OCI-LY1 (cell line): ENCODE measurements around the gene BRD1.

Source experiments
- H2AFZ ChIP-seq: fragments of 200-600 bp; sonication (generic), shearing (Covaris generic); 2 replicates; pipeline ENCODE4 v1.6.0; 2014; ENCODE audit warnings: antibody characterized with exemption, mild to moderate bottlenecking, low read length
- H3F3A ChIP-seq: fragments of 200-600 bp; sonication (generic), shearing (Covaris generic); 2 replicates; pipeline ENCODE4 v1.6.0; 2014; ENCODE audit warnings: mild to moderate bottlenecking, antibody characterized with exemption, low read length, moderate library complexity; ENCODE audit not compliant: insufficient read depth
- H3K27ac ChIP-seq: fragments of 200-600 bp; sonication (generic); 2 replicates; pipeline ENCODE4 v1.5.1; 2014; ENCODE audit warnings: low read length, mixed run types, mild to moderate bottlenecking, low read depth; ENCODE audit not compliant: poor library complexity, severe bottlenecking
- H3K27me3 ChIP-seq: fragments of 200-600 bp; sonication (generic); 2 replicates; pipeline ENCODE4 v1.6.0; 2014; ENCODE audit warnings: antibody characterized with exemption, mild to moderate bottlenecking, low read length, moderate library complexity; ENCODE audit not compliant: insufficient read depth
- H3K36me3 ChIP-seq: fragments of 200-600 bp; sonication (generic); 2 replicates; pipeline ENCODE4 v1.6.1; 2014; ENCODE audit warnings: mild to moderate bottlenecking, antibody characterized with exemption, low read length, moderate library complexity, mixed read lengths; ENCODE audit not compliant: insufficient read depth
- H3K4me1 ChIP-seq: fragments of 200-600 bp; sonication (generic); 2 replicates; pipeline ENCODE4 v1.5.1; 2014; ENCODE audit warnings: mild to moderate bottlenecking, low read length, moderate library complexity; ENCODE audit not compliant: insufficient read depth, severe bottlenecking
- H3K4me2 ChIP-seq: fragments of 200-600 bp; sonication (generic), shearing (Covaris generic); 2 replicates; pipeline ENCODE4 v1.6.1; 2014; ENCODE audit warnings: low read length
- H3K4me3 ChIP-seq: fragments of 200-600 bp; sonication (generic); 2 replicates; pipeline ENCODE4 v1.5.1; 2014; ENCODE audit warnings: low read length, low read depth, mild to moderate bottlenecking, mixed read lengths; ENCODE audit not compliant: poor library complexity, severe bottlenecking
- H3K79me2 ChIP-seq: fragments of 200-600 bp; shearing (Covaris generic); 2 replicates; pipeline ENCODE4 v1.6.1; 2016; ENCODE audit warnings: mixed run types, low read length, mixed read lengths; ENCODE audit not compliant: insufficient read depth
- H3K9ac ChIP-seq: fragments of 200-600 bp; sonication (generic), shearing (Covaris generic); 2 replicates; pipeline ENCODE4 v1.6.1; 2014; ENCODE audit warnings: mild to moderate bottlenecking, low read length, mixed read lengths
- H3K9me2 ChIP-seq: fragments of 200-600 bp; sonication (generic), shearing (Covaris generic); 2 replicates; pipeline ENCODE4 v1.6.1; 2014; ENCODE audit warnings: low read depth, mild to moderate bottlenecking, low read length, mixed read lengths
- H3K9me3 ChIP-seq: fragments of 200-600 bp; shearing (Covaris generic); 2 replicates; pipeline ENCODE4 v1.6.1; 2014; ENCODE audit warnings: low read length, mixed read lengths
- H4K20me1 ChIP-seq: fragments of 200-600 bp; sonication (generic), shearing (Covaris generic); 2 replicates; pipeline ENCODE4 v1.6.0; 2016; ENCODE audit warnings: mild to moderate bottlenecking, low read length; ENCODE audit not compliant: insufficient read depth
- EZH2 ChIP-seq: fragments of 200-600 bp; sonication (generic), shearing (Covaris generic); IDR thresholded peaks from 2 replicates; pipeline ENCODE4 v1.8.0; 2017; ENCODE audit warnings: borderline replicate concordance, mixed run types, mild to moderate bottlenecking, antibody characterized with exemption, low read length, moderate library complexity, mixed read lengths
- TF ChIP-seq, protein P1 (sequence below): fragments of 200-600 bp; sonication (generic), shearing (Covaris generic); IDR thresholded peaks from 2 replicates; pipeline ENCODE4 v1.5.1; 2017; ENCODE audit warnings: mild to moderate bottlenecking, antibody characterized with exemption, low read length, moderate library complexity, mixed read lengths

BRD1 gene

DNA sequence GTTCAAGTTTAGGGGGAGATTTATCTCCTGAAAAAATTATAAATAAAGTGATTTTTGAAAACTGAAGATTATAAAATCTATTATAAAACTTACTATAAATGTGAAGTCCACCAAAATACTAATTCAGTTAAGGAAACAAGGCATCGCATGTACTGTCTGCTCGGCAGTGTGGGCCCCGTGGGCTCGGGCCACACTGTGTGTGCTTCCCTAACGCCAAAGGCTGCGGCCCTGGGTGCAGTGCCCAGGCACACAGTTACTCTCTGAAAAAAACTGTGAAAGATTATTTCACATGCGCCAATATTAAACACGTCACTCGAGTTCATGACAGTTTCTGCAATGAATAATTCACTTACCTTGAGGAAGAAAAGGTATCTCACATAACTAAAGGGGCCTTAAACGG is 39.8 kb downstream of the BRD1 start:
- H2AFZ ChIP-seq, result no peak overlapping the region
- no peak overlapping the region for H3K27ac ChIP-seq
- H3K4me3 ChIP-seq, result no peak overlapping the region
- H3K9me3 ChIP-seq, result no peaks in the 10 kb centered on the region
- peaks cover 11% of the 10 kb centered on the region for H3K4me1 ChIP-seq
- H3K4me2 ChIP-seq, result no peak overlapping the region
- no peak for TF ChIP-seq EZH2
- TF ChIP-seq, protein P1, sequence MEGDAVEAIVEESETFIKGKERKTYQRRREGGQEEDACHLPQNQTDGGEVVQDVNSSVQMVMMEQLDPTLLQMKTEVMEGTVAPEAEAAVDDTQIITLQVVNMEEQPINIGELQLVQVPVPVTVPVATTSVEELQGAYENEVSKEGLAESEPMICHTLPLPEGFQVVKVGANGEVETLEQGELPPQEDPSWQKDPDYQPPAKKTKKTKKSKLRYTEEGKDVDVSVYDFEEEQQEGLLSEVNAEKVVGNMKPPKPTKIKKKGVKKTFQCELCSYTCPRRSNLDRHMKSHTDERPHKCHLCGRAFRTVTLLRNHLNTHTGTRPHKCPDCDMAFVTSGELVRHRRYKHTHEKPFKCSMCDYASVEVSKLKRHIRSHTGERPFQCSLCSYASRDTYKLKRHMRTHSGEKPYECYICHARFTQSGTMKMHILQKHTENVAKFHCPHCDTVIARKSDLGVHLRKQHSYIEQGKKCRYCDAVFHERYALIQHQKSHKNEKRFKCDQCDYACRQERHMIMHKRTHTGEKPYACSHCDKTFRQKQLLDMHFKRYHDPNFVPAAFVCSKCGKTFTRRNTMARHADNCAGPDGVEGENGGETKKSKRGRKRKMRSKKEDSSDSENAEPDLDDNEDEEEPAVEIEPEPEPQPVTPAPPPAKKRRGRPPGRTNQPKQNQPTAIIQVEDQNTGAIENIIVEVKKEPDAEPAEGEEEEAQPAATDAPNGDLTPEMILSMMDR, result no peak
- H3K9ac ChIP-seq, result no peak overlapping the region
- H3K36me3 ChIP-seq, result peaks cover 94% of the 10 kb centered on the region
- peaks cover 4% of the 10 kb centered on the region; the same call in 1 of the 2 replicates for H3K79me2 ChIP-seq
- H3K27me3 ChIP-seq, result no peaks in the 10 kb centered on the region
- H3F3A ChIP-seq, result no peaks in the 10 kb centered on the region
- H4K20me1 ChIP-seq, result no peaks in the 10 kb centered on the region; the same call in 1 of the 2 replicates
- no peaks in the 10 kb centered on the region for H3K9me2 ChIP-seq

DNA sequence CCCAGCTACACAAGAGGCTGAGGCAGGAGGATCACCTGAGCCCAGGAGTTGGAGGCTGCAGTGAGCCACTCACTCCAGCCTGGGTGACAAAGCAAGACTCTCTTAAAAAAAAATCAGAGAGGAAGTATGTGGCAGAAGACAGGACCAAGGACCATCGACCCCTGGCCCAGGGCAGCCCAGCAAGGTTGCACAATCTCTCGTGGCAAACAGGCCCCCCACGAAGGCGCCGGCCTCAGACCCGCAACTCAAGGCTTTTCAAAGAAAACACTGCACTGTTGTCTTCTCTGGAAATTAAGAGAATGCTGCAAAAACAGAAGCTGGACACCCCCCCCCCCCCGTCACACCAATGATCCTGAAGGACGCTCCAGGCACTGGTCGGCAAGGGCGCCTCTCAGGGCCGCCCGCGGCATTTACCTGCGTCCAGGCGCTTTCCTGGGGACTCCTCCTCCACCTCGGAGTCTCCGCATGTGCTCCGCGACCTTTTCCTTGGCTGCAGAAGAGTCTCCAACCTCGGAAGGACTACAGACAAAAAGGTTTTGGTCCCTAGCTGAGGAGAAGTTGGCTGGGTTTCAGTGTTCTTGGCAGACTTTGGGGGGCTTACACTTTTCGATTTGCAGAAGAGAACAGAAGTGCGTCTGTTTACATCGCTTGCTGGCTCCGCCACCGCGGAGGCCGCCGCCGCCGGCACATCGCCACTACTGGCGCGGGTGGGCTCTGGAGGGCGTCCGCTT is 40.5 kb downstream of the BRD1 start:
- Histone ChIP-seq H3K36me3 (peaks cover 87% of the 10 kb centered on the region), H3K4me3 (no peak overlapping the region)

DNA sequence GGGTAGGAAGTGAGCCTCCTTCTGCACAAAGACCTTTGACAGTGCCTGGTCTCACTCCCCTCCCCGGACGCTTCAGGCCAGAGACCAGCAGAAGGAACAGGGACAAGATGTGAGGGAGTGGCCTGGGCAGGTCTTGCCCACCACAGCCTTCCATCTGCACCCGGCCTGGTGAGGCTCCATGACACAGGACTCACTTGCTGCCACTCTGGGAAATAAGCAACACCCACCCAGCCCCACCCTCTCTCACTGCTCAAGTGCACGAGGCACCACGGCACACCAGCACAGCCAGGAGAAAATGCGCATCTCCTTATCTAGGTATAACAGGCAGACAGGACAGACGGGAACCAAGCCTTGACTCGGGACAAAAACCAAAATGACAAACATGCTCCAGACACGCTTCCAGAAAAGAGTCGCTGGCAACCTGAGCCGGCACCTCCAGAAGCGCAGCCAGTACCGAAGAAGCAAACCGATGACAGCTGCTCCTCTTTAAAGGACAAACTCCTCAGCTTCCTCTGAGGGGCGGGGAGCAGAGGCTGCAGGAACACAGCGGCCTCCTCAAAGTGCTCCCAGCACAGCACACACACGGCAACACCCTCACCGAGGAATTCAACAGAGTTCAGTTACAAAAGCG is 41.7 kb downstream of the BRD1 start:
- Histone ChIP-seq H3K4me2 (no peak overlapping the region), H3K9me2 (no peaks in the 10 kb centered on the region), H2AFZ (no peak overlapping the region), H3K27ac (no peak overlapping the region), H3F3A (no peaks in the 10 kb centered on the region), H3K9me3 (no peaks in the 10 kb centered on the region), H3K27me3 (no peaks in the 10 kb centered on the region), H3K4me1 (peaks cover 11% of the 10 kb centered on the region), H3K79me2 (peaks cover 4% of the 10 kb centered on the region; the same call in 1 of the 2 replicates), H4K20me1 (no peaks in the 10 kb centered on the region; the same call in 1 of the 2 replicates), H3K36me3 (peaks cover 75% of the 10 kb centered on the region), H3K4me3 (no peak overlapping the region), H3K9ac (no peak overlapping the region)
- TF ChIP-seq EZH2, result no peak
- TF ChIP-seq, protein P1, result no peak

More for the DNA sequence above, 40.5 kb downstream of the BRD1 start:
- H3K9me2 ChIP-seq, result no peaks in the 10 kb centered on the region
- H2AFZ ChIP-seq, result no peak overlapping the region
- peaks cover 11% of the 10 kb centered on the region for H3K4me1 ChIP-seq
- no peaks in the 10 kb centered on the region for H3F3A ChIP-seq
- no peaks in the 10 kb centered on the region; the same call in 1 of the 2 replicates for H4K20me1 ChIP-seq
- H3K9ac ChIP-seq, result no peak overlapping the region
- TF ChIP-seq, protein P1, result no peak
- TF ChIP-seq EZH2, result no peak
- no peaks in the 10 kb centered on the region for H3K27me3 ChIP-seq
- no peak overlapping the region for H3K4me2 ChIP-seq
- peaks cover 4% of the 10 kb centered on the region; the same call in 1 of the 2 replicates for H3K79me2 ChIP-seq
- no peak overlapping the region for H3K27ac ChIP-seq
- no peaks in the 10 kb centered on the region for H3K9me3 ChIP-seq
